VCaP (cell line): ENCODE data around the gene SEMA3A.

ENCODE experiments used
- H3K27ac ChIP-seq: fragments of 450-650 bp; 2 replicates; pipeline ENCODE4 v1.5.1; 2017
- CTCF ChIP-seq: fragments of 450-650 bp; conservative IDR thresholded peaks from 2 replicates; pipeline ENCODE4 v1.5.1; 2017; ENCODE audit warnings: mild to moderate bottlenecking, moderate library complexity

The SEMA3A gene

GRCh38 chr7:84195295-84196060 lies 889 bp upstream of the SEMA3A start:
- H3K27ac ChIP-seq: no peak overlapping the region
- TF ChIP-seq CTCF: no peak

- TF ChIP-seq CTCF: no peak
- no peak overlapping the region for H3K27ac ChIP-seq
Observed at GRCh38 chr7:84193747-84194146, 842 bp downstream of the SEMA3A start.

GRCh38 chr7:84191842-84192241 lies 2.7 kb downstream of the SEMA3A start:
- no peak overlapping the region for H3K27ac ChIP-seq
- no peak for TF ChIP-seq CTCF

GRCh38 chr7:84191261-84191660 lies 3.3 kb downstream of the SEMA3A start:
- no peak overlapping the region for H3K27ac ChIP-seq
- no peak for TF ChIP-seq CTCF

- TF ChIP-seq CTCF: no peak
- H3K27ac ChIP-seq: no peak overlapping the region
Observed at GRCh38 chr7:84190016-84190705, 4.4 kb downstream of the SEMA3A start.

- peak; percentile 79 for TF ChIP-seq CTCF
- H3K27ac ChIP-seq: no peak overlapping the region
Observed at GRCh38 chr7:84188786-84189405, 5.7 kb downstream of the SEMA3A start.

GRCh38 chr7:84187813-84188510 lies 6.6 kb downstream of the SEMA3A start:
- TF ChIP-seq CTCF: no peak

More at GRCh38 chr7:84187813-84188510, 6.6 kb downstream of the SEMA3A start:
- H3K27ac ChIP-seq: no peak overlapping the region
